Keratinocyte (primary cell): ENCODE data around the gene MGAT4A. TPM values are rescaled to one million over a fixed set of nuclear protein-coding genes. Genes with fewer than 3 reads are reported as not detected.
"Not testable (repeated sequence)": the region's sequence is repeated elsewhere in the genome, so short reads cannot be mapped to it uniquely, and the experiment has no call there.

ENCODE experiments used
- DNase-seq: peaks from one replicate; pipeline ENCODE4 v3.0.0-alpha.2; 2011; ENCODE audit warnings: low read depth, missing footprints, low spot score
- FAIRE-seq: peaks from 2 replicates; lab custom pipeline; 2011; peaks lifted over from hg19 to GRCh38; lab: Jason Lieb, UNC
- H2AFZ ChIP-seq: 2 replicates; pipeline ENCODE4 v1.6.0; 2012; ENCODE audit warnings: low read length, control low read depth, inconsistent platforms; ENCODE audit not compliant: control insufficient read depth
- H3K27ac ChIP-seq: 2 replicates; pipeline ENCODE4 v1.5.1; 2011; ENCODE audit warnings: low read length; ENCODE audit not compliant: control insufficient read depth, insufficient read depth
- H3K27me3 ChIP-seq: 3 replicates; pipeline ENCODE4 v1.6.0; 2011; ENCODE audit warnings: low read length; ENCODE audit not compliant: control insufficient read depth, insufficient read depth; ENCODE audit errors: extremely low read depth
- H3K36me3 ChIP-seq, 2 experiments: 2 replicates in 1 of 2; 3 replicates in 1 of 2; pipeline ENCODE4 v1.5.1; 2011; ENCODE audit warnings: low read length in 2 of 2, mild to moderate bottlenecking in 1 of 2; ENCODE audit not compliant: control insufficient read depth in 2 of 2, insufficient read depth in 2 of 2; ENCODE audit errors: extremely low read depth in 1 of 2
- H3K4me1 ChIP-seq: 3 replicates; pipeline ENCODE4 v1.5.1; 2011; ENCODE audit warnings: low read length; ENCODE audit not compliant: control insufficient read depth, insufficient read depth; ENCODE audit errors: extremely low read depth
- H3K4me2 ChIP-seq: 3 replicates; pipeline ENCODE4 v1.6.0; 2011; ENCODE audit warnings: low read depth, low read length; ENCODE audit not compliant: control insufficient read depth, insufficient read depth; ENCODE audit errors: extremely low read depth
- H3K4me3 ChIP-seq, 3 experiments: fragments of 200-600 bp in 1 of 3; sonication (generic) in 1 of 3; 2 replicates in 2 of 3; 3 replicates in 1 of 3; pipeline ENCODE4 v1.5.1; 2011 to 2016; ENCODE audit warnings: low read length in 3 of 3, mild to moderate bottlenecking in 3 of 3, control low read depth in 2 of 3, inconsistent platforms in 1 of 3, low read depth in 1 of 3, mixed read lengths in 1 of 3, mixed run types in 1 of 3, moderate library complexity in 1 of 3; ENCODE audit not compliant: control insufficient read depth in 2 of 3, insufficient read depth in 2 of 3; ENCODE audit errors: extremely low read depth in 1 of 3
- H3K79me2 ChIP-seq: 2 replicates; pipeline ENCODE4 v1.6.0; 2012; ENCODE audit warnings: low read length; ENCODE audit not compliant: control insufficient read depth, insufficient read depth
- H3K9ac ChIP-seq: 3 replicates; pipeline ENCODE4 v1.6.0; 2011; ENCODE audit warnings: low read length; ENCODE audit not compliant: control insufficient read depth, insufficient read depth; ENCODE audit errors: extremely low read depth
- H3K9me1 ChIP-seq: 3 replicates; pipeline ENCODE4 v1.6.0; 2011; ENCODE audit warnings: low read length; ENCODE audit not compliant: control insufficient read depth, insufficient read depth; ENCODE audit errors: extremely low read depth
- H3K9me3 ChIP-seq: 2 replicates; pipeline ENCODE4 v1.5.1; 2012; ENCODE audit warnings: low read depth, low read length; ENCODE audit not compliant: control insufficient read depth
- H4K20me1 ChIP-seq: 3 replicates; pipeline ENCODE4 v1.6.0; 2011; ENCODE audit warnings: low read length; ENCODE audit not compliant: control insufficient read depth, insufficient read depth; ENCODE audit errors: extremely low read depth
- EZH2 ChIP-seq: IDR thresholded peaks from one replicate; pipeline ENCODE4 v1.6.1; 2012; ENCODE audit warnings: inconsistent platforms, mild to moderate bottlenecking, low read length, moderate library complexity
- dilution Hi-C: fragments of 300-500 bp; cut with MboI; formaldehyde crosslinking; loops from one replicate; pipeline ENCODE4 v1.7.0; 2020; ENCODE audit warnings: low sequenced_read_pairs; ENCODE audit not compliant: extremely low pct_ligation_motif_present
- polyA plus RNA-seq, 5 experiments: library from polyadenylated mRNA; depleted of rRNA in 3 of 5; stranded (reverse) in 3 of 5; stranded (forward) in 1 of 5; unstranded in 1 of 5; fragments of >200 nt; gene quantifications; 1 replicate in 1 of 5; 2 replicates in 3 of 5; 3 replicates in 1 of 5; pipeline versions ENCODE4 v1.2.1 to v1.2.3, GENCODE V29; 2011 to 2012; ENCODE audit warnings: missing spikeins in 2 of 5, low read depth in 1 of 5, low replicate concordance in 1 of 5
- TF ChIP-seq, protein P1 (sequence below), 3 experiments: IDR thresholded peaks in 1 of 3; conservative IDR thresholded peaks in 1 of 3; optimal IDR thresholded peaks in 1 of 3; 2 replicates in 2 of 3; 3 replicates in 1 of 3; pipeline versions ENCODE3 to v1.5.1; 2011; ENCODE audit warnings: low read length in 3 of 3, mild to moderate bottlenecking in 3 of 3, moderate library complexity in 2 of 3, control low read depth in 1 of 3, inconsistent platforms in 1 of 3; ENCODE audit not compliant: insufficient read depth in 2 of 3; ENCODE audit errors: extremely low read depth in 1 of 3

Gene MGAT4A
- polyA plus RNA-seq, 1 donor (not counting 4 experiments of a cell fraction or from before 2014, with no cell fraction given), result 0.81 TPM

DNA sequence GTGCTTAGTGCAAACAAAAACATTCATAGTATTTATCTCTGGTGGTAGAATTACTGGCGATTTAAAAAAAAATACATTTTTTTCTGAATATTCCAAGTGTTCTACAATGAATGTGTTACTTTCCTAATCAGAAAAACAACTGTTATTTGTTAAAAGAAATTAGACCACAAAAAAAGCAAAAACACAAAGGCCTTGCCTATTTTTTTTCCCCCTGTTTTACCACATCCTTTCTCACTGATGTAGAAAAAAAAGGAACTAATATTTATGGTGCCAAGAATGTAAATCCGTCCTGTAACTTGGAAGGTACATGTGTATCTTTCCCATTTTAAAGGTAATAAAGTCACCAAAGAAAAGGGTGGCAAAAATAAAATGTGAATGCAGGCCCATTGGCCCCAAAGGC lies 28.4 kb upstream of the MGAT4A start:
- DNase-seq, result no peak
- H2AFZ ChIP-seq, result no peak overlapping the region
- no peak overlapping the region for H3K9ac ChIP-seq
- H3K4me3 ChIP-seq, result no peak overlapping the region
- H3K27ac ChIP-seq, result no peak overlapping the region
- H3K9me1 ChIP-seq, result no peaks in the 10 kb centered on the region
- no peaks in the 10 kb centered on the region for H3K36me3 ChIP-seq
- H3K4me2 ChIP-seq, result no peak overlapping the region
- no peaks in the 10 kb centered on the region for H3K79me2 ChIP-seq
- TF ChIP-seq EZH2, result no peak
- peaks cover 15% of the 10 kb centered on the region for H3K4me1 ChIP-seq
- no peaks in the 10 kb centered on the region for H4K20me1 ChIP-seq
- H3K27me3 ChIP-seq, result no peaks in the 10 kb centered on the region
- dilution Hi-C loops, result no loop called here
- no peaks in the 10 kb centered on the region for H3K9me3 ChIP-seq
- no peak for FAIRE-seq

DNA sequence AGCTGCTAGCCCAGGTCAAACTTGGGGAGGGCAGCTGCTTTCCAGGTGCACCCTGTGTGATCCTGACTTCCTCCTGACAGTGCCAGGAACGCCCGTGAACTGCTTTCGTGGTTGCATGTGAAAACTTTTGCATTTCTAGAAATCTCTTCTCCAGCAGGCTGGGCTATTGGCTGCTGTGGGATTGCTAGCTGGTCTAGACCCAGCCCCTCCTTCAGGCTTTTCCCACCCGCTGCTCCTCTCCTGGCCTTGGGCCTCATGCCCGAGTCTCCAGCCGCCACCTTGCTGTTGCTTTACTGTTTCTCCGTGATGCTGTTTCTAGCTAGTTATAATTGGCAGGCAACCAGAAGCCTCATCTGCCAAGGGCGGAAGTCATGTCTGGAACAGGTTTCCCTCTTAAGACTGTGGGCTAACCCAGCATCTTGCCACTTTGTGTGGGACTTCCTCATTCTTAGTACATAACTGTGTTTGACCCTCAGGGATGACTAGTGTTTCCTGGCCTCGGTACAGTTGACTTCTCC lies 27.0 kb upstream of the MGAT4A start:
- H2AFZ ChIP-seq, result peak overlapping the region; percentile 62
- H3K4me3 ChIP-seq, result peak overlapping the region in 1 of 3 experiments; percentile 52
- no peaks in the 10 kb centered on the region for H3K9me1 ChIP-seq
- peaks cover 15% of the 10 kb centered on the region for H3K4me1 ChIP-seq
- H3K36me3 ChIP-seq, result no peaks in the 10 kb centered on the region
- H3K4me2 ChIP-seq, result peak overlapping the region; percentile 77
- peak; percentile 100 for FAIRE-seq
- H3K79me2 ChIP-seq, result no peaks in the 10 kb centered on the region
- dilution Hi-C loops, result no loop called here
- DNase-seq, result peak; percentile 53
- no peak overlapping the region for H3K27ac ChIP-seq
- TF ChIP-seq EZH2, result no peak
- TF ChIP-seq, protein P1, sequence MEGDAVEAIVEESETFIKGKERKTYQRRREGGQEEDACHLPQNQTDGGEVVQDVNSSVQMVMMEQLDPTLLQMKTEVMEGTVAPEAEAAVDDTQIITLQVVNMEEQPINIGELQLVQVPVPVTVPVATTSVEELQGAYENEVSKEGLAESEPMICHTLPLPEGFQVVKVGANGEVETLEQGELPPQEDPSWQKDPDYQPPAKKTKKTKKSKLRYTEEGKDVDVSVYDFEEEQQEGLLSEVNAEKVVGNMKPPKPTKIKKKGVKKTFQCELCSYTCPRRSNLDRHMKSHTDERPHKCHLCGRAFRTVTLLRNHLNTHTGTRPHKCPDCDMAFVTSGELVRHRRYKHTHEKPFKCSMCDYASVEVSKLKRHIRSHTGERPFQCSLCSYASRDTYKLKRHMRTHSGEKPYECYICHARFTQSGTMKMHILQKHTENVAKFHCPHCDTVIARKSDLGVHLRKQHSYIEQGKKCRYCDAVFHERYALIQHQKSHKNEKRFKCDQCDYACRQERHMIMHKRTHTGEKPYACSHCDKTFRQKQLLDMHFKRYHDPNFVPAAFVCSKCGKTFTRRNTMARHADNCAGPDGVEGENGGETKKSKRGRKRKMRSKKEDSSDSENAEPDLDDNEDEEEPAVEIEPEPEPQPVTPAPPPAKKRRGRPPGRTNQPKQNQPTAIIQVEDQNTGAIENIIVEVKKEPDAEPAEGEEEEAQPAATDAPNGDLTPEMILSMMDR (optimal IDR thresholded peaks at IDR 0.05 in 1 of 3, IDR thresholded peaks at IDR 0.05 in 1 of 3, conservative IDR thresholded peaks at IDR 0.05 in 1 of 3; ENCODE audit: extremely low read depth in 1 of 3, insufficient read depth in 2 of 3, low read length in 3 of 3), result peak in 1 of 3 experiments; percentile 6
- no peak overlapping the region for H3K9ac ChIP-seq
- H3K9me3 ChIP-seq, result no peaks in the 10 kb centered on the region
- H3K27me3 ChIP-seq, result no peaks in the 10 kb centered on the region
- no peaks in the 10 kb centered on the region for H4K20me1 ChIP-seq

DNA sequence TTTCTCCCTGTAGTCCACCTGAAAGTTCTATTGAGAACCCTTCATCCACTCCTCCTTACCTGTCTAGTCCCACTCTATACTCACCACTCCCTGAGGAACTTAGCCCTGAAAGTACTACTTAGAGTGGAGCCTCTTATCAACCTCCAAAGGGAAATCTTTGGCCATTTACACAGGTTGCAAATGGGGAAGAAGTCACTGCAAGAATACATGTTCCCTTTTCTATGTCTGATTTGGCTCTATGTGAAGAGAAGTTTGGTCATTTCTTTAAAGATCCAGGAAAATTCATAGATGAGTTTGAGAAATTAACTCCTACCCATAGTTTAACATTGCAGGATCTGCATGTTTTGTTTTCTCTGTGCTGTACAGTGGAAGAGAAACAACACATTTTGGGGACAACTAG lies 22.9 kb upstream of the MGAT4A start:
- no peak for FAIRE-seq
- dilution Hi-C loops, result no loop called here
- Histone ChIP-seq H2AFZ (no peak overlapping the region), H3K27me3 (no peaks in the 10 kb centered on the region), H3K27ac (no peak overlapping the region), H3K36me3 (no peaks in the 10 kb centered on the region), H3K79me2 (no peaks in the 10 kb centered on the region), H3K4me3 (no peak overlapping the region), H3K9me3 (no peaks in the 10 kb centered on the region), H3K4me1 (peaks cover 13% of the 10 kb centered on the region), H4K20me1 (no peaks in the 10 kb centered on the region), H3K4me2 (no peak overlapping the region), H3K9me1 (no peaks in the 10 kb centered on the region), H3K9ac (no peak overlapping the region)
- no peak for TF ChIP-seq EZH2
- TF ChIP-seq, protein P1 (optimal IDR thresholded peaks at IDR 0.05 in 1 of 3, IDR thresholded peaks at IDR 0.05 in 1 of 3, conservative IDR thresholded peaks at IDR 0.05 in 1 of 3; ENCODE audit: extremely low read depth in 1 of 3, insufficient read depth in 2 of 3, low read length in 3 of 3), result no peak
- no peak for DNase-seq

DNA sequence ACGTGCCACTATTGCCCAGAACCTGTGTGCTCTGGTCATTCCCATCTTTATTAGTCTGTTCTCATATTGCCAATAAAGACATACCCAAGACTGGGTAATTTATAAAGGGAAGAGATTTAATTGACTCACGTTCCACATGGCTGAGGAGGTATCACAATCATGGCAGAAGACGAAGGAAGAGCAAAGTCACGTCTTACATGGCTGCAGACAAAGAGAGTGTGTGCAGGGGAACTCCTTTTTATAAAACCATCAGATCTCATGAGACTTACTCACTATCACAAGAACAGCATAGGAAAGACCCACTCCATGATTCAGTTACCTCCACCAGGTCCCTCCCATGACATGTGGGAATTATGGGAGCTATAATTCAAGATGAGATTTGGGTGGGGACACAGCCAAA lies 21.8 kb upstream of the MGAT4A start:
- DNase-seq, H3K36me3 ChIP-seq, FAIRE-seq, H3K4me2 ChIP-seq, H3K79me2 ChIP-seq, H2AFZ ChIP-seq, dilution Hi-C loops, H3K27me3 ChIP-seq, H4K20me1 ChIP-seq, H3K9me1 ChIP-seq, H3K4me3 ChIP-seq, H3K9ac ChIP-seq, H3K4me1 ChIP-seq, H3K27ac ChIP-seq, H3K9me3 ChIP-seq: not testable (repeated sequence)
